Fibroblast of villous mesenchyme (primary cell): ENCODE results near the gene THG1L. TPM values are rescaled to one million over a fixed set of nuclear protein-coding genes. Genes with fewer than 3 reads are reported as not detected.

Experiments
- DNase-seq: peaks from one replicate; pipeline ENCODE4 v3.0.0-alpha.2; 2010; ENCODE audit warnings: low read depth
- H3K4me3 ChIP-seq: 2 replicates; pipeline ENCODE4 v1.5.1; 2011; ENCODE audit warnings: low read depth, mild to moderate bottlenecking, low read length
- total RNA-seq: library from RNA; depleted of rRNA; stranded (reverse); fragments of >200 nt; gene quantifications from 2 replicates; pipeline ENCODE4 v1.2.3, GENCODE V29; 2012
- TF ChIP-seq, protein P1 (sequence below): IDR thresholded peaks from 2 replicates; pipeline ENCODE4 v1.5.1; 2012; ENCODE audit warnings: low read depth, mild to moderate bottlenecking, low read length; ENCODE audit not compliant: insufficient read depth

THG1L gene
- total RNA-seq, 1 donor = 21.6 TPM

DNA sequence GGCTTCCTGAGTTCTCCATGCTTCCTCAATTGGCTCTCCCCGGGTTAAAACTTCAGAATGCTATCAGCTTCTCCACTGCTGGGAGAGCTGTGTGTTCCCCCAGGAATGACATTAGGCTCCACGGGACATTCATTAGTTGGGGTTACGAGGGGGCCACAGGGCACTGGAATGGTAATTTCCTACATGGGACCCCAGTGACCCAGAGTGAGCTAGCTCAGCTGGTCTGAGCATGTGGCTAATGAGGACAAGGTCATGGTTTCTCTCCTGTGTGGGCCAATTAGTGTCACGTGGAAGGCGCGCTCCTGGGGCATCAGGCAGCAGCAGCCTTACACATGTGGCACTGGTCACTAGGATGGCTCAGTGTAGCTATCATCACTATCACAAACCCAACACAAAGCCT lies 33.3 kb downstream of the THG1L start:
- TF ChIP-seq, protein P1, sequence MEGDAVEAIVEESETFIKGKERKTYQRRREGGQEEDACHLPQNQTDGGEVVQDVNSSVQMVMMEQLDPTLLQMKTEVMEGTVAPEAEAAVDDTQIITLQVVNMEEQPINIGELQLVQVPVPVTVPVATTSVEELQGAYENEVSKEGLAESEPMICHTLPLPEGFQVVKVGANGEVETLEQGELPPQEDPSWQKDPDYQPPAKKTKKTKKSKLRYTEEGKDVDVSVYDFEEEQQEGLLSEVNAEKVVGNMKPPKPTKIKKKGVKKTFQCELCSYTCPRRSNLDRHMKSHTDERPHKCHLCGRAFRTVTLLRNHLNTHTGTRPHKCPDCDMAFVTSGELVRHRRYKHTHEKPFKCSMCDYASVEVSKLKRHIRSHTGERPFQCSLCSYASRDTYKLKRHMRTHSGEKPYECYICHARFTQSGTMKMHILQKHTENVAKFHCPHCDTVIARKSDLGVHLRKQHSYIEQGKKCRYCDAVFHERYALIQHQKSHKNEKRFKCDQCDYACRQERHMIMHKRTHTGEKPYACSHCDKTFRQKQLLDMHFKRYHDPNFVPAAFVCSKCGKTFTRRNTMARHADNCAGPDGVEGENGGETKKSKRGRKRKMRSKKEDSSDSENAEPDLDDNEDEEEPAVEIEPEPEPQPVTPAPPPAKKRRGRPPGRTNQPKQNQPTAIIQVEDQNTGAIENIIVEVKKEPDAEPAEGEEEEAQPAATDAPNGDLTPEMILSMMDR = no peak
- H3K4me3 ChIP-seq = no peak overlapping the region
- no peak for DNase-seq

DNA sequence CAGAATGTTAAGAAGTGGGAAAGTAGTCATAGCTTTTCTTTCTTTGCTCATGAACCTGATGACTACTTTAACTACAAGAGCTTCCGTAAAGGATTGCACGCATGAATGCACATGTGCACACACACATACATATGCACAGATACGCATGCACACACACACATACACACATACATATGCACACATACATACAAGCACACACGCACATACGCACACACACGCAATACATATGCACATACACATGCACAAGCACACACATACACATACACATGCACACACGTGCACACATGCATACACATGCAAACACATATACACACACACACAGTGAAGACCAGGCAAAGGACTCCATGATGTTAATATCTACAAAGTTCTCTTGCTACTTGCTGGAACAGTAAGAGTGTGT lies 35.2 kb downstream of the THG1L start:
- TF ChIP-seq, protein P1 = no peak
- no peak for DNase-seq

DNA sequence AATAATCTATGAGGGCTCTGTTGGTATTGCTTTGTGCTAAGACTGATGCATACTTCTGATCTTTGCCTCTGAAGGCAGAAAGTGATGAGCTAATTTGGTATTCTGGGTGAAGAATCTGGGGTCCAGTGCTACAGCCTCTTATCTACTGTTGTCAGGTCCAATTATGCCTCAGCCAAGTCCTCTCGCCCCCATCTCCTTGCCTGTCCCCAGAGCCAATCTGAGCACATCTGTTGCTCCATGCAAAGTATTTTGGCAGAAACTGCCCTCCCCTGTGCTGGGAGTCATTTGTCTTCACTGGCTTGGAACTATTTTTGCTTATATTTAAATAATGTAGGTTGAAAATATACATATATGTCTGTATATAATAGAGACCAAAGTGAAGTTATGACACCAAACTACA lies 35.7 kb downstream of the THG1L start:
- H3K4me3 ChIP-seq = no peak overlapping the region
- no peak for DNase-seq
- TF ChIP-seq, protein P1 = no peak

More for the DNA sequence above, 35.2 kb downstream of the THG1L start:
- H3K4me3 ChIP-seq = no peak overlapping the region

DNA sequence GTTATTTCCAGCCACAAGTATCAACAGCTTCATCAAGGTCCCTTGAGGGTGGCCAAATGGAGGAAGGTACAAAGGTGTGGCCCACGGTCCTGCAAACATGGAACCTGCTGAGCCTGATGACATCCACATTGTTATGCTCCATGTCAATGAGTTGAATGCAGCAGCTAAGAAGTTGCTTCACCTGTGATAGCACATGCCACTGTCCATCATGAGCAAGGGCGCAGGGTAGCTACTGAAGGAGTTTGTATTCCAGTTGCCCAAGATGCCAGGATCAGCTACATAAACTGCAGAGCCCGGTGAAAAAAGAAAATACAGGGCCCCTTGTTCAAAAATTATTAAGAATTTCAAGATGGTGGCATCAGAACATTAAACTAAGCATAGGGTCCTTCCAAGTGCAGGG lies 36.5 kb downstream of the THG1L start:
- no peak overlapping the region for H3K4me3 ChIP-seq
- TF ChIP-seq, protein P1 = no peak
- DNase-seq = no peak

DNA sequence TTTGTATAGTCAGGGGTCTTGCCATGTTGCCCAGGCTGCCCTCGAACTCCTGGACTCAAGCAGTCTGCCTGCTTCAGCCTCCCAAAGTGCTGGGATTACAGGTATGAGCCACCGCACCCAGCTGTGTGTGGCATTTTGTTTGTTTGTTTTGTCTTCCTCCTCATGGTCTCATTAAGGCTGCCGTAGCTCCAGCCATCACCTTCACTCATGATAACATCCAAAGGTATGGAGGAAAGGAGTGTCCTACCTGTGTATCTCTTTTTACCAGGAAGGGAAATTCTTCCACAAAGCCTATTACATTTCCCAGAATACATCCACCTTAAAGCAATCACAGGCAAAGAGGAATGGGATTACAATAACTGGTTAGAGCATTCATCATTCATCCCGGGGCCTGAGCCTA lies 39.4 kb downstream of the THG1L start:
- no peak overlapping the region for H3K4me3 ChIP-seq
- no peak for DNase-seq
- TF ChIP-seq, protein P1 = no peak

DNA sequence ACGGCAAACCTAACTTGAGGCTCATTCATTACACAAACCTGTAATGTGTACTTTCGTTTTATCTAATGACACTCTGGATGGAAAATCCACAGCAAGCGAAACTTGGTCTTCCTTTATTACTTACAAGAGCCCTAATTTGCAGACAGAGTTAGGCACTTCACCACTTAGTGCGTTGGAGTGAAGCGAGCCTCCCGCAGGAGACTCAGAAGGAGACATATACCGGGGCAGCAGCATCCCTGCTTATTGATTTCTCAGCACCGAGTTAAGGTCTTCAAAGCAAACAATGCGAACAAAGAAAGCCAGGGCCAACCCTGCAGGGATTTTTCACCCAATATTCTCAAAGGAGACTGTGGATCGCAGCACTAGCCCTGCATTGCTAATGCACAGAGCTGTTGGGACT lies 40.9 kb downstream of the THG1L start:
- TF ChIP-seq, protein P1 = no peak
- no peak for DNase-seq
- no peak overlapping the region for H3K4me3 ChIP-seq

DNA sequence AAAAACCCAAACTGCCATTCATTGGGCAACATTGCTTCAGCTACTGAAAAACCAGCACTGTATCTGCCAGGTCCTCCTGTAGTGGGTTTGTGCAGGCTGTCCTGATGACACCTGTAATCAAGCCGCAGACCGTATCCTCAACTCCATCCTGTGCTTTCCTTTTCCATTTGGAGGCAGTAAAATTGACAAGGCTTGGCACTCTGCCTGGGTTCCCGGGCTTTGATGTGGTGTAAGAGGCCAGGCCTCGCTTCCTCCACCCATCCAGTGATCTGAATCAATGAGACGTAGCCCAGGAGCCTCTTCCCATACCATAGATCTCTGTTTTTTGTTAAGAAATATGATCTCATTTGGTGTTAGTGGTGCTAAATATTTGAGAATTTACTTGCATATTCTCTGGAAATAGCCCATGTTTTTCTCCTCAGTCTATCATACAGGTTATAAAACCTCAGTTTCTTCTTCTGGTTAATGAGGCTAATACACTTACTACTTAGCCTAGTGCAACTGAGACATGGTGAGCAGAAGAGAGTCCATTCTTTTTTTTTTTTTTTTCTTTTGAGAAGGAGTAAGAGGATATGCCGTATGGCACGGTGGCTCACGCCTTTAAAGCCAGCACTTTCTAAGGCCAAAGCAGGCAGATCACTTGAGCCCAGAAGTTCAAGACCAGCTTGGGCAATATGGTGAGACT lies 47.0 kb downstream of the THG1L start:
- TF ChIP-seq, protein P1 = no peak
- no peak overlapping the region for H3K4me3 ChIP-seq
- peak; percentile 85 for DNase-seq
